ENCODE data around the gene PYY. TPM values are rescaled to one million over a fixed set of nuclear protein-coding genes. Genes with fewer than 3 reads are reported as not detected.

The PYY gene
- total RNA-seq, 1 donor from 2014 or later: not detected

GRCh38 chr17:43907425-43907981, 46.2 kb downstream of the PYY start, which contains the start of gene MPP2:
Gene MPP2, minus strand, starts transcription at chr17:43907536. Its CDS starts 3,076 bp downstream, at chr17:43904460.
- intact Hi-C loops (cut with DNase I): no loop called here
- TF ChIP-seq POLR2AphosphoS5 (IDR thresholded peaks at IDR 0.05; ENCODE audit: insufficient read depth in 1 of 2, low read depth in 1 of 2): peak in 1 of 2 donors; percentile 84
- peak in 1 of 2 donors; percentile 52 for TF ChIP-seq POLR2A (IDR thresholded peaks at IDR 0.05)
- peak in 1 of 3 experiments; percentile 28 for TF ChIP-seq CTCF (IDR thresholded peaks at IDR 0.05)
- Histone ChIP-seq H3K4me1 (peaks cover 35% of the 10 kb centered on the region), H3K4me3 (peak within 1 kb of the TSS; percentile 53 to 70), H3K36me3 (no peaks in the 10 kb centered on the region), H3K27me3 (no peaks in the 10 kb centered on the region), H3K9me3 (no peaks in the 10 kb centered on the region), H3K27ac (peak within 1 kb of the TSS; percentile 91)
- peak in 1 of 2 donors; percentile 92 for DNase-seq (ENCODE audit: extremely low spot score in 2 of 2)

- Histone ChIP-seq H3K4me1 (peaks cover 35% of the 10 kb centered on the region), H3K9me3 (no peaks in the 10 kb centered on the region), H3K27ac (peak overlapping the region; percentile 91), H3K4me3 (peak overlapping the region; percentile 53 to 70), H3K27me3 (no peaks in the 10 kb centered on the region), H3K36me3 (no peaks in the 10 kb centered on the region)
- no peak for DNase-seq (ENCODE audit: extremely low spot score in 2 of 2)
- TF ChIP-seq POLR2A (IDR thresholded peaks at IDR 0.05) (no peak), POLR2AphosphoS5 (IDR thresholded peaks at IDR 0.05; ENCODE audit: insufficient read depth in 1 of 2, low read depth in 1 of 2) (no peak), CTCF (IDR thresholded peaks at IDR 0.05) (no peak)
- intact Hi-C loops (cut with DNase I): no loop called here
Measured at GRCh38 chr17:43906951-43907424, 46.8 kb downstream of the PYY start.

- H3K4me1 ChIP-seq: peaks cover 37% of the 10 kb centered on the region
- H3K27ac ChIP-seq: peak overlapping the region; percentile 91
- intact Hi-C loops (cut with DNase I): no loop called here
- H3K4me3 ChIP-seq: peak overlapping the region; percentile 53 to 70
- TF ChIP-seq POLR2AphosphoS5 (IDR thresholded peaks at IDR 0.05; ENCODE audit: insufficient read depth in 1 of 2, low read depth in 1 of 2) (peak in 1 of 2 donors; percentile 75), POLR2A (IDR thresholded peaks at IDR 0.05) (no peak)
- no peaks in the 10 kb centered on the region for H3K36me3 ChIP-seq
- no peaks in the 10 kb centered on the region for H3K27me3 ChIP-seq
- H3K9me3 ChIP-seq: no peaks in the 10 kb centered on the region
- DNase-seq (ENCODE audit: extremely low spot score in 2 of 2): peak in 1 of 2 donors; percentile 91
Measured at GRCh38 chr17:43905985-43906852, 47.5 kb downstream of the PYY start.

GRCh38 chr17:43905400-43905984, 48.2 kb downstream of the PYY start:
- TF ChIP-seq CTCF (IDR thresholded peaks at IDR 0.05) (no peak), POLR2A (IDR thresholded peaks at IDR 0.05) (no peak), POLR2AphosphoS5 (IDR thresholded peaks at IDR 0.05; ENCODE audit: insufficient read depth in 1 of 2, low read depth in 1 of 2) (no peak)

More at GRCh38 chr17:43905400-43905984, 48.2 kb downstream of the PYY start:
- Histone ChIP-seq H3K36me3 (no peaks in the 10 kb centered on the region), H3K4me3 (peak overlapping the region; percentile 53 to 70), H3K9me3 (no peaks in the 10 kb centered on the region), H3K27me3 (no peaks in the 10 kb centered on the region), H3K4me1 (peaks cover 44% of the 10 kb centered on the region), H3K27ac (peak overlapping the region; percentile 91)
- intact Hi-C loops (cut with DNase I): no loop called here
- DNase-seq (ENCODE audit: extremely low spot score in 2 of 2): no peak

Other genes with a start within 250 kb of the PYY start
- gene SOST, start 195.1 kb downstream of the PYY start, total RNA-seq: not detected
- gene DUSP3, start 175.0 kb downstream of the PYY start, total RNA-seq: 43.5 TPM
- not detected for gene CFAP97D1, start 173.5 kb downstream of the PYY start, total RNA-seq
- 30.2 TPM for gene MPP3, start 120.8 kb downstream of the PYY start, total RNA-seq
- gene CD300LG, start 106.8 kb downstream of the PYY start, total RNA-seq: 5.6 TPM
- gene MPP2, start 46.4 kb downstream of the PYY start, total RNA-seq: 7.6 TPM
- not detected for gene PPY, start 11.5 kb downstream of the PYY start, total RNA-seq
- gene NAGS, start 50.7 kb upstream of the PYY start, total RNA-seq: 4.9 TPM
- gene TMEM101, start 61.0 kb upstream of the PYY start, total RNA-seq: 33.6 TPM
- 27.3 TPM for gene LSM12, start 112.7 kb upstream of the PYY start, total RNA-seq
- 44.0 TPM for gene G6PC3, start 116.8 kb upstream of the PYY start, total RNA-seq
- gene HDAC5, start 169.7 kb upstream of the PYY start, total RNA-seq: 86.9 TPM
- gene HROB, start 188.0 kb upstream of the PYY start, total RNA-seq: 2.0 TPM
- gene ASB16, start 216.8 kb upstream of the PYY start, total RNA-seq: not detected
- 34.9 TPM for gene TMUB2, start 233.0 kb upstream of the PYY start, total RNA-seq
- 27.3 TPM for gene ATXN7L3, start 245.9 kb upstream of the PYY start, total RNA-seq